Smooth muscle cell of the brain vasculature (primary cell): ENCODE results near the gene ZFP14.
A peak's percentile ranks its signal among the peaks of the same experiment; 100 is the strongest.

Experiments
- DNase-seq: peaks from one replicate; pipeline ENCODE4 v3.0.0-alpha.2; 2012; ENCODE audit warnings: low read depth, low spot score

ZFP14 gene

DNA sequence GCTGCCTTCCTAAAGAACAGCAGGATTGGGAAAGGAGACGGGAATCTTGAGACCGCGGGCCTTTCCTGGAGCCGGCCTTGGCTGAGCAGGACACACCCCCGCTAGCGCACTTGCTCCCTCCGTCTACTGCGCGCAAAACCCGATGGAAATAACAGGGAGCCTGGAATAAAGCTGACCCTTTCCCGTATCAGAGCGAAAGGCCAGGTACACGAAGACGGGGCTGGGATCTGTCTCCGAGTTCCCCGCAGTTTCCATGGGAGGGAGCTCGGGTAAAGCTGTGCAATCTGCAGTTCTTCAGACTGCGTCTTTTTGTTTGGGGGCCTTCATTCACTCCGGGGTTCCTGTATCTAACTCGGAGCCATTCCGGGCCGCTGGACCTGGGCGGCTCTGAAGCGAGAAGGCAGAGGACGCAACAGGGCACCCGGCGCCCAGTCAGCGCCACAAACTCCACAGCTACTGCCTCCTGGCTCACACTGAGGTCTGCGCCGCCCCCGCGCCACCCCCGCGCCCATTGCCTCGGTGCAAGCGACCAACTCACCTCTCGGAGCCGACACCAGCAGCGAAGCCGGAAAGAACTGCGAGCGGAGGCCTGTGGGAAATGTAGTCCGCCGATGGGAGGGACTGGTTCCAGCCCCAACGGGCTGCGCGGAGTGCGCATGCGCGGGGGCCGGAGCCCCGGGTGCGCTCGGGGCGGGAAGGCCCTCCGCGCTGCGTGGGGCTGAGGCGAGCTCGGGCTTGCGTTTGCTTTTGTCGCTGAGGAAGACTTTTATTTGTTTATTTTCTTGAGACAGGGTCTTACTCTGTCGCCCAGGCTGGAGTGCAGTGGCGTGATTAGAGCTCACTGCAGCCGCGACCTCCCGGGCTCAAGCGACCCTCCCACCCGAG is at the start of gene ZFP14:
TSS of gene ZFP14 (minus strand) at position 577 of the 885 bp plus-strand sequence. CDS start 11,309 bp downstream, outside the sequence.
- peak; percentile 76 for DNase-seq

DNA sequence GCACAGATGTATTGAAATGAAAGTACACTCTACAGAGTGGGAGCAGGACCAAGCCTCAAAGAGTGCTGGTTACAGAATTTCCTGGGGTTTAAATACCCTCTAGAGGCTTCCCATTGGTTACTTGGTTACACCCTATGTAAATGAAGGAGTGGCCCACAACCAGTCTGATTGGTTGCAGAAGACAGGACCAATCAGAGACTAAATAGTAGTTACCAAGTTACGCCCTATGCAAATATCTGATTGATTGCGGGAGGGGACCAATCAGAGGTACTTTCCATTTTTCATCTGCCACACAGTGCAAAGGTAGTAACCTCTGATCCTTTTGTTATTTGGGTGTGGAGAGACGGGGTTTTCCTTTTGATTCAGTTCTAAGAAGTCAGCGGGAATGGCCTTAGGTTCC is 44.9 kb upstream of the ZFP14 start:
- DNase-seq = no peak

DNA sequence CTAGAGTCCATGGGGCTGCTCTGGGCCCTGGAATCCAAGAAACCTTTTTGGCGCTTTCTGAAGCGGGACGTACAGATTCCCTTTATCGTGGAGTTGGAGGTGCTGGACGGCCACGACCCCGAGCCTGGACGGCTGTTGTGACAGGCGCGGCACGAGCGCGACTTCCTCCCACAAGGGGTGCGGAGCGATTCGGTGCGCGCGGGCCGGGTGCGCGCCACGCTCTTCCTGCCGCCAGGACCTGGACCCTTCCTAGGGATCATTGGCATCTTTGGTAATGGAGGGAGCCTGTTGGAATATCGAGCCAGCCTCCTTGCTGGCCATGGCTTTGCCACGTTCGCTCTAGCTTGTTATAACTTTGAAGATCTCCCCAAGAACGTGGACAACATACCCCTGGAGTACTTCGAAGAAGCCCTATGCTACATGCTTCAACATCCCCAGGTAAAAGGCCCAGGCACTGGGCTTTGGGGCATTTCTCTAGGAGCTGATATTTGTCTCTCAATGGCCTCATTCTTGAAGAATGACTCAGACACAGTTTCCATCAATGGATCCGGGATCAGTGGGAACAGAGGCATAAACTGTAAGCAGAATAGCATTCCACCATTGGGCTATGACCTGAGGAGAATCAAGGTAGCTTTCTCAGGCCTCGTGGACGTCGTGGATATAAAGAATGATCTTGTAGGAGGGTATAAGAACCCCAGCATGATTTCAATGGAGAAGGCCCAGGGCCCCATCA is 42.9 kb upstream of the ZFP14 start:
- DNase-seq = no peak

DNA sequence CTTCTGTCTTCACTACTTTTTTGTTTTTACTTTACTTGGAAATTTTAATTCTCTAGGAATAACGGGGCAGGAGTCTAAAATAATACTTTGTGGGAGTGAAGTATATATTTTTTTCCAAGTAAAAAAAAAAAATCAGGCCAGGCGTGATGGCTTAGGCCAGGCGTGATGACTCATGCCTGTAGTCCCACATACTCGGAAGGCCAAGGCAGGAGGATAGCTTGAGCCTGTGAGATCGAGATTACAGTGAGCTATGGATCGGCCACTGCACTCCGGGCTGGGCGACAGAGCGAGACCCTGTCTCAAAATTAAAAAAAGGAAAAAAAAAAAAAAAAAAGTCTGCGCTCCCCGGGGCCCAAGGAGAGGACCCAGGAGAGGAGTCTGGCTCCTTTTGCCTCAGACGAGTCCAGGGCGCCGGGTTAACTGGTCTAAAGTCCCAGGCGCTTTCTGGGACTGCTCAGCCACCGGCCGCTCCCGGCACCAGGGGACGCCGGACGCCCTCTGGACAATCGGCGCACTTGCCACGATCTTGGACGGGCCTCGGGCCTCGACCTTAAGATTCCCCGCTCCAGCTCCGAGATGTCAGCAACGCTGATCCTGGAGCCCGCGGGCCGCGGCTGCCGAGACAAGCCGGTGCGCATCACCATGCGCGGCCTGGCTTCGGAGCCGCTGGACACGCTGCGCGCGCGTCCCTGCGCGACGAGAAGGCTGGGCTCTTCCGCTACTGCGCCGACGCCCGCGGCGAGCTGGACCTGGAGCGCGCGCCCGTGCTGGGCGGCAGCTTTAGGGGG is 42.2 kb upstream of the ZFP14 start:
- no peak for DNase-seq

DNA sequence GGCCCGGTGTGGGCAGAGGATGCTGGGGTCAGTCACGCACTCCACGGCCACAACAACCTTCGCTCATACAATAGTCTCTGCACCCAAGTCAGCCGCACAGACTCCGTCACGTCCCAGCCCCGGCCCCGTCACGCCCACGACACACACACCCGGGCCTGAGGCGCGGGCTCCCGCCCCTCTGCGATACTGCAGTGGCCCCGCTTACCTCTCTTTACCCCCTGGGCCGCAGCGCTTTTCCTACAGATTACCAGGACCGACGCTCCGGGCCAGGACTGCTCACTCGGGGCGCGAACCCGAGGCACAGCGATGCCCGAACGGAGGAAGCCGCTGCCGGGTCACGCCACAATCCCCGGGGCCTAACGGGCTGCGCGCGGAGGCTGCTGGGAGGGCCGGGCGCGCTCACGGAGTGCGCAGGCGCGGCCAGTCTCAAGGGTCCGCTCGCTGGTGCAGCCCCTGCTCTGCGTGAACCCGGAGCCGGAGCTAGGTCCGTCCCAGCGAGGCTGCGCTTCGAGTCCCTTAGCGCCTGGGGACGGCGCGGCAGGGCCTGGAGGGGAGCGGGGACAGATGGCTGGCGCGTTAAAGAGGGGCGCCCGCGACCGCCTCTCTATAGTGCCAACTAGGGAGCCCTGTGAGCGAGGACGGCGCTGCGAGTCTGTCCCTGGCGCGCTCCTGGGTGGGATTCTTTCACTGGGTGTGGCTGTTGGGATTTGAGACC is 39.4 kb upstream of the ZFP14 start, which contains the start of gene ZFP82:
TSS of gene ZFP82 (minus strand) at position 358 of the 715 bp plus-strand sequence. CDS start 8,855 bp downstream, outside the sequence.
- DNase-seq = peak; percentile 51

DNA sequence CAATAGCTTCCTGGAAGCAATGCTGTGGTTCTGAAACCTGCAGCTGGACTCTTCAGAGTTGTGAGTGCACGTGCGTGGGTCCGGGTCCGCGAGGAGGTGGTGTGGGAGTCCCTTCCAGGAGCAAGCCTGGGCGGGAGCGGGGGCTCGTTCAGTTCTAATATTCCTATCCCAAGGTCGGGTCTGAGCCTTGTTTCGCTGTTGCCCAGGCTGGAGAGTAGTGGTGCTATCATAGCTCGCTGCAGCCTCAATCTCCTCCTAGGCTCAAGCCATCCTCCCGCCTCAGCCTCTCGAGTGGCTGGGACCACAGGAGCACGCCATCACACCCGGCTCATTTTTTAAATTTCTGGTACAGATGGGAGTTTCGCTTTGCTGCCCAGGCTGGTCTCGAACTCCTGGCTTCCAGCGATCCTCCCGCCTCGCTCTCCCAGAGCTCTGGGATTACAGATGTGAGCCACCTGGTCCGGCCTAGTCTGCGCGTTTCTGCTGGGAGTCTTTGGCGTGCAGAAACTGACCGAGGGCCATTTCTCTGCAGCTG is 38.8 kb upstream of the ZFP14 start:
- DNase-seq = no peak

DNA sequence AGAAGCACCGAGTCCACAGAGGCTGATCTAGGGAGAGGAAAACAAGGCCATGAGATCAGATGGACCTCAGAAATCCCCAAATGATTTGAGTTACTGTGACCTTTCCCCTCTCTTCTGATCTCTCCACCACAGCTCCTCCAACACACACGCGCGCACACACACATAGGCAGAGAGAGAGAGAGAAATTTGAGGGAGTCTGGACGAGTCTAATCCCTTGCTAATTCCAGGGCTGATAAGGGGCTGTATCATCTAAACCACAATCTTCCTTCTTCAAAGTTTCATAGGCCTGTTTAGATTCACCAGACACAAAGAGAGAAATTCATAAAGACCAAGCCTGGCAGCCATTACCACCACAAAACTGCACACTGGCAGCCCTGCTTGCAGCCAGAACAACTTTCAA is 30.8 kb upstream of the ZFP14 start:
- no peak for DNase-seq

DNA sequence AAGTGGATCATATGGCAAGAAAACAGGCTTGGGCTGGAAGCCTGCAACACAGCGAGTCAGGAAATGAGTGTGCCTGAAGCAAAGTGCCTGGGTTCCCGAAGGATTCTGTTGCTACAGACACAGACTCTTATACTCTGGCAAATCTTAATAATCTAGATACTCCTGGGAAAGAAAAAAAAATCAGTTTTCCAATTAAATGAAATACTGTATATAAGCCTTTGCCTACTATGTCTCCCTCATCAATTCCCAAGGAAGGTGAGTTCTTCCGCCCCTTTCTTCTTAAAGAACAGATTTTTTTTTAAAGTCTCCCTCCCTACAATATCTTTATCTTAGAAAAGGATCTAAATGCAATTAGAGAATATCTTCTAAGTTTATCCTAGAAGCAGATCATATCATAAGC is 29.1 kb upstream of the ZFP14 start:
- DNase-seq = no peak

DNA sequence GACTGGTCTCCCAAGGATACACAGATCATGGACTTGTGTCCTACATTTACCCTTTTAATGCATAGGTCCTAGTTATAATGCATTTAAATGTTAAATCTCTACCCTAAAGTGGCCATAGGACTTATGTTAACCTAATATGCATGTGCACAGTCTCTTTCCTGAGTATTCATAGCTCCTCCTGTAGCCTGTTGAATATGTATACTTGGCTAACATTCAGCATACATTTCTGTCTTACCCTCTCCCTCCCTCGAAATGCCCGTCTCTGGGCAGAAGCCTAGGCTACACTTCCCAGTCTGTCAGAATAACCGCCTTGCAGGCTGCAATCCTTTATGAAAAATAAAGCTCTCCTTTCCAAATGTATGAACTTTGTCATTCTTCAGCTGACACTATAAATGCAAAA is 25.5 kb upstream of the ZFP14 start:
- DNase-seq = no peak

DNA sequence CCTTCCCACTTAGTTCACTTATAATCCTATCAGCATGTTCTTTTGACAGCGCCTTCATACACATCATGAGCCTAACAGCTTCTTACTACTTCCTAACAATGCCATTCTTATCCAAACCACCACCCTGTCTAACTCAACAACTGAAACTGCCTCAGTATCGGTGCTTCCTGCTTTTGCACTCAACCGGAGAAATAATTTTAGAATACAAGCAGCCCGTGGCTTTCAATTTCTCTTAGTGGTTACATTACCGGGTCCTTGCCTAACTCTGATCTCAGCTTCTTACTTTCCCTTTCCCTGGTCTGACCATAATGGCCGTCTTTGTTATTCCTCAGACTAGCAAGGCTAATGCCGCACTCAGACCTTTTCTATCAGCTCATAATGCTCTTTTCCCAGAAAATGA is 22.5 kb upstream of the ZFP14 start:
- no peak for DNase-seq

DNA sequence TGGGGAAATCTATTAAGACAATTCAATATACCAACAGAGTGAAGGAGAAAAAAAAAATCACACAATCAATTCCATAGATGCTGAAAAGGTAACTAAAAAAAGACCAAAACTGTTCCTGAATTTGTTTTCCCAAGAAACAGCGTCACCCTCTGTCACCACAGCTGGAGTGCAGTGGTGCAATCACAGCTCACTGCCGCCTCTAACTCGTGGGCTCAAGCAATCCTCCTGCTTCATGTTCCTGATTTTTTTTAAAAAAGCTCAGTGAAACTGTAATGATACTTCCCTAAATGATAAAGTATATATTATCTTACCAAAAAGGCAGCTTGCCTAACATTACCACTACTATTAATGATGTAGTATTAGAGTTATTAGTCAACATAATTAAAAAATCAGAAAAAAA is 19.6 kb upstream of the ZFP14 start:
- DNase-seq = no peak

DNA sequence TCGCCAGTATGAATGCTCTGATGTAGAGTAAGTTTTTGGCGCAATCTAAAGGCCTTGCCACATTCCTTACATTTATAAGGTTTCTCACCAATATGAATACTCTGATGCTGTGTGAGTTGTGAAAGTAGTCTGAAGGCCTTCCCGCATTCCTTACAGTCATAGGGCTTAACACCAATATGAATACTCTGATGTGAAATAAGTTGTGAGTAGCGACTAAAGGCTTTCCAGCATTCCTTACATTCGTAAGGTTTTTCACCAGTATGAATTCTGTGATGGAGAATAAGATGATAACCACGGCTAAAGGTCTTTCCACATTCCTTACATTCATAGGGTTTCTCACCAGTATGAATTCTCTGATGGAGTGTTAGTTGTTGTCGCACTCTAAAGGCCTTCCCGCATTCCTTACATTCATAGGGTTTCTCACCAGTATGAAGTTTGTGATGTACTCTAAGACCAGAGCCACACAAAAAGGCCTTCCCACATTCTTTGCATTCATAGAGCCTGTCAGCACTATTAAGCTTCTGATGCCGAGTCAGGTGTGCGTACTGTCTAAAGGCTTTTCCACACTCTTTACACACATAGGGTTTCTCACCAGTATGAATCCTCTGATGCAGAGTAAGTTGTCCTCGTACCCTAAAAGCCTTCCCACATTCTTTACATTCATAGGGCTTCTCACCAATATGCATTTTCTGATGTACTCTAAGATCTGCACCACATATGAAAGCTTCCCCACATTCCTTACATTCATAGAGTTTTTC is 14.1 kb upstream of the ZFP14 start:
- DNase-seq = no peak

DNA sequence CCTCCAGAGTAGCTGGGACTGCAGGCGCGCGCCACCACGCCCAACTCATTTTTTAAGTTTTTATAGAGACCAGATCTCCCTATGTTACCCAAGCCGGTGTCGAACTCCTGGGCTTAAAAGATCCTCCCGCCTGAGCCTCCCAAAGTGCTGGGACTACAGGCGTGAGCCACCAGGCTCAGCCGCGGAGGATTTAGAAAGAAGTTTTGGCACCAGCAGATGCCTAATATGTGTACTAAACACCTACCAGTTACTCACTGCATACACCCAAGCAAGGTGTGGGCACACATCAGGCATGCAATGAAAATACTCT is 464 bp upstream of the ZFP14 start:
- DNase-seq = no peak

DNA sequence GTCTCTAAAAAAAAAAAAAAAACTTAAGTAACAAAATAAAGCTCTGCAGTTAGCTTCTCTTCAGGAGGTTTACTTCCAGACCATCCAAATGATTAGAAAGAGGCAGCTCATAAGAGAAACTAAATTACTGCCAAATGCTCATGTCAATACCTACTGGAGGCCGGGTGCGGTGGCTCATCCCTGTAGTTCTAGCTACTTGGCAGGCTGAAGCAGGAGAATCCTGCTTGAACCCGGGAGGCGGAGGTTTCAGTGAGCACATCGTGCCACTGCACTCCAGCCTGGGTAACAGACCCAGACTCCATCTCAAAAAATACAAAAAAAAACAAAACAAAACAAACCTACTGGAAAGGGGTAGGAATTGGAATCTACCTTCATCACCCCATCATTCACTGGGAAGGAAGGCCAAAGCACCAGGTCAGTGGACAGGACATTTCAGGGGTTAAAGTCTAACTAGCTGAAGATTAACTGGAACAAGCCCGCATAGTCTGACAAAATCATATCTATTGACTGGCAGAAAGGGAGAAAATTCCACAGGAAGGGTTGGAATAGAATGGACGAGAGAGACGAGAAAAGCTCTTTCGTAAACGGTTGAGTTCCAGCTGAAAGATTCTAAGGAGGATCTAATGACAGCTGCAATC is 1.3 kb downstream of the ZFP14 start:
- DNase-seq = no peak

DNA sequence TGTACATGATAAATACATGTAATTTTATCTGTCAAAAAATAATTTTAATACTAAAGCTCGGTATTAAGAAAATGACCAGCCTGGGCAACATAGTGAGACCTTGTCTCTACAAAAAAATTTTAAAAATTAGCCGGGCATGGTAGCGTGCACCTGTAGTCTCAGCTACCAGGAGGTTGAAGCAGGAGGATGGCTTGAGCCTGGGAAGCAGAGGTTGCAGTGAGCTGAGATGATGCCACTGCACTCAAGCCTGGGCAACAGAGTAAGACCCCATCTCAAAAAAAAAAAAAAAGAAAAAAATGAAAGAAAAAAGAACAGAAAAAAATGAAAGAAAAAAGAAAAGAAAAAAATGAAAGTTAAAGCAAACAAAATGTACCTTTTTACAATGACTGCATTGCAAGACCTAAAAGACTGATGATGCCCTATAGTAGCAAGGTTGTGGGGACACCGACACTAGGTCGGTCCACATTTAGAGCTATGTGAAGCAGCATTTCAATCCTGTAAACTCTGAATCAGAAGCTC is 5.3 kb downstream of the ZFP14 start:
- no peak for DNase-seq

DNA sequence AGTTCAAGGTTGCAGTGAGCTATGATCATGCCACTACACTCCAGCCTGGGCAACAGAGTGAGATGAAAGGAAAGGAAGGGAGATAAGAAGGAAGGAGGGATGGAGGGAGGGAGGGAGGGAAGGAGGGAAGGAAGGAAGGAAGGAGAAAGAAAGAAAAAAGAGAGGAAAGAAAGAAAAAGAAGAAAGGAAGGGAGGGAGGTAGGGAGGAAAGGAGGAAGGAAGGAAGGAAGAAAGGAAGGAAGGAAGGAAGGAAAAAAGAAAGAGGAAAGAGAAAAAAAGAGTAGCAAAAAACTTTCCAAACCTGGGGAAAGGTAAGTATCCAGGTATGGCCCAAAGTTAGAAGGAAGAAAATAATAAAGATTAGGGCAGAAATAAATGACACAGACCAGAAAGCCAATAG is 7.1 kb downstream of the ZFP14 start:
- DNase-seq = no peak

DNA sequence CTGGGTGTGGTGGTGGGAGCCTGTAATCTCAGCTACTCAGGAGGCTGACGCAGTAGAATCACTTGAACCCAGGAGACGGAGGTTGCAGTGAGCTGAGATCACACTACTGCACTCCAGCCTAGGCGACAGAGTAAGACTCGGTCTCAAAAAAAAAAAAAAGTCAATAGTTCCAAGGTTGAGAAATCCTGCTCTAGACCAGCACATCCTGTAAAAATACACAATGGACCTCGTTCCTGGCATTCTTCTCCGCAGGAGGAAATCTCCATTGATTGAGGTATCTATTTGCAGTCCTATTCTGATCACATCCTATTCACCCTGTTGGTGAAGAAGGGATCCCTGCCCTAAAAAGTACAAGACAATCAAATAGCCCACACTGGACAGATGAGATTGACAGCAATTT is 15.2 kb downstream of the ZFP14 start:
- DNase-seq = no peak

DNA sequence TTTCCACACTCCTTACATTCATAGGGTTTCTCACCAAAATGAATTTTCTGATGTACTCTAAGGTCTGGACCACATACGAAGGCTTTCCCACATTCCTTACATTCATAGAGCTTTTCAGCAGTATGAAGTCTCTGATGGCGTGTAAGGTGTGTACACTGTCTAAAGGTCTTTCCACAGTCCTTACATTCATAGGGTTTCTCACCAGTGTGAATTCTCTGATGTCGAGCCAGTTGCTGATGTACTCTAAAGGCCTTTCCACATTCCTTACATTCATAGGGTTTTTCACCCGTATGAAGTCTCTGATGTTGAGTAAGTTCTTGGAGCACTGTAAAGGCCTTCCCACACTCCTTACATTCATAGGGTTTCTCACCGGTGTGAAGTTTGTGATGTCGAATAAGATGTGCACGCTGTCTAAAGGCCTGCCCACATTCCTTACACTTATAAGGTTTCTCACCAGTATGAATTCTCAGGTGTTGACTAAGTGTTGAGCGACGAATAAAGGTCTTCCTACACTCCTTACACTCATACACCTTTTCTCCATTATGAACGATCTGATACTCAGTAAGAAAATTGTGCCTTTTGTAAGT is 38.1 kb downstream of the ZFP14 start:
- no peak for DNase-seq
